RWPE1 (cell line): Measurements from ENCODE around the gene INSRR.

ENCODE experiments used
- CTCF ChIA-PET: fragments of 350-600 bp; sonication (Branson Sonifier 250); formaldehyde crosslinking; extraction: SDS; loops from one replicate; lab custom pipeline; 2021; lab: Yijun Ruan, JAX
- POLR2A ChIA-PET: fragments of 400-600 bp; formaldehyde crosslinking; extraction: SDS; loops from one replicate; lab custom pipeline; 2020; ENCODE audit warnings: antibody characterized with exemption; ENCODE audit not compliant: low non-redundant PET; lab: Yijun Ruan, JAX
- DNase-seq: peaks from one replicate; pipeline ENCODE4 v3.0.0; 2012; ENCODE audit warnings: low spot score
- H3K27ac ChIP-seq: fragments of 450-650 bp; 2 replicates; pipeline ENCODE4 v1.5.1; 2017
- TF ChIP-seq, protein P1 (sequence below): fragments of 450-650 bp; conservative IDR thresholded peaks from 2 replicates; pipeline ENCODE4 v1.5.1; 2017; ENCODE audit warnings: low read depth, mild to moderate bottlenecking

The INSRR gene

DNA sequence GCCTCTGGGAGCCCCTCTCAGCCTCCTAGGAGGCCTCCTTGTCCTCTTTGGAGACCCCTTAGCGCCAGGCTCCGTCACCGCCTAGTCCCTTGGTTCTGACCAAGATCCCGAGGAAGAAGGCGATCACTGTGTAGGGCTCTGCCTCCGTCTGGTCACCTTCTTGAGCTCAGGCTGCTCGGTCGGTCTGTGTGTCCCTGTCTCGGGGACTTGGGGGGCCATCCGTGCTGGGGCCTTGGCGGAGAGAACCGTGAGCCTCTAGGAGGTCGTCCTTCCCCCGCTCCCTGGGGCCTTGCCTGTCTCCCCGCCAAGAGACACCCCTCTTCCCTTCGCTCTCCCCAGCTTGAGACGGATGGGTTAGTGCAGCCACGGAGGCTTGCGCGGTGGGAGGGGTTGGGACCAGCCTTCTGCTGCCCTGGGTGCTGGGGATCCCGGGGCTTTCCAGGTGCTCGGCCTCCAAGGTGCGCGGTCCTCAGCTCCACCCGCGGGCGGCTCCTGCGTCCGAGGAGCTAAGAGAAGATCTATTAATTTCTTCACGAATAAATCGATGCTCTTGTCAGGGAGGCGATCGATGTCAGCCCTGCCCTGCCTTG is 701 bp upstream of the INSRR start:
- DNase-seq = no peak
- CTCF ChIA-PET = interaction anchor here (0.6 to 5.1 kb wide), 40 partner anchors 9 to 1912 kb away, joined by 3 to 53 read pairs (median 4); partner anchors contain the start of genes ISG20L2 and METTL25B
- H3K27ac ChIP-seq = no peak overlapping the region
- TF ChIP-seq, protein P1, sequence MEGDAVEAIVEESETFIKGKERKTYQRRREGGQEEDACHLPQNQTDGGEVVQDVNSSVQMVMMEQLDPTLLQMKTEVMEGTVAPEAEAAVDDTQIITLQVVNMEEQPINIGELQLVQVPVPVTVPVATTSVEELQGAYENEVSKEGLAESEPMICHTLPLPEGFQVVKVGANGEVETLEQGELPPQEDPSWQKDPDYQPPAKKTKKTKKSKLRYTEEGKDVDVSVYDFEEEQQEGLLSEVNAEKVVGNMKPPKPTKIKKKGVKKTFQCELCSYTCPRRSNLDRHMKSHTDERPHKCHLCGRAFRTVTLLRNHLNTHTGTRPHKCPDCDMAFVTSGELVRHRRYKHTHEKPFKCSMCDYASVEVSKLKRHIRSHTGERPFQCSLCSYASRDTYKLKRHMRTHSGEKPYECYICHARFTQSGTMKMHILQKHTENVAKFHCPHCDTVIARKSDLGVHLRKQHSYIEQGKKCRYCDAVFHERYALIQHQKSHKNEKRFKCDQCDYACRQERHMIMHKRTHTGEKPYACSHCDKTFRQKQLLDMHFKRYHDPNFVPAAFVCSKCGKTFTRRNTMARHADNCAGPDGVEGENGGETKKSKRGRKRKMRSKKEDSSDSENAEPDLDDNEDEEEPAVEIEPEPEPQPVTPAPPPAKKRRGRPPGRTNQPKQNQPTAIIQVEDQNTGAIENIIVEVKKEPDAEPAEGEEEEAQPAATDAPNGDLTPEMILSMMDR = no peak
- POLR2A ChIA-PET = interaction anchor here (0.6 to 1.5 kb wide), 3 partner anchors 45 to 131 kb away, joined by 3 to 5 read pairs (median 3); partner anchors contain the start of genes ISG20L2 and METTL25B

DNA sequence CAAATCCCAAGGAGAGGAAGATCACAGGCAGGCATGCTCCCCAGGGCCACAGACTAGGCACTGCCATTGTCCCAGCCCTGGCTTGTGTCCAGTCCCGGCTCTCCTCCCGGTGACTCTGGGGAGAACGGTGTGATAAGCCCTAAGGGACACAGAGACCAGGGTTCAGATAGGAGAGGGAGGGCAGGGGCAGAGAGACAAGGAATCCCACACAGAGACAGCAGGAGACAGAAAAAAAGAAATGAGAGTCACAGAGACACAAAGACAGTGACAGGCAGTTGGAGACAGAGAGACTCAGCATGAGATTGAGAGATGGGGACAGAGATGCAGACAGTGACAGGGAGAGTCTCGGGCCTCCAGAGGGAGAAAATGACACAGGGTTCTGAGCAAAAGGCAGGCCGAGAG is 361 bp downstream of the INSRR start:
- TF ChIP-seq, protein P1 = no peak
- H3K27ac ChIP-seq = no peak overlapping the region
- no peak for DNase-seq
- ChIA-PET POLR2A (no interaction called here), CTCF (interaction anchor here (0.5 to 5.1 kb wide), 7 partner anchors 20 to 168 kb away, joined by 3 to 53 read pairs (median 5); no protein-coding TSS in a partner anchor)

DNA sequence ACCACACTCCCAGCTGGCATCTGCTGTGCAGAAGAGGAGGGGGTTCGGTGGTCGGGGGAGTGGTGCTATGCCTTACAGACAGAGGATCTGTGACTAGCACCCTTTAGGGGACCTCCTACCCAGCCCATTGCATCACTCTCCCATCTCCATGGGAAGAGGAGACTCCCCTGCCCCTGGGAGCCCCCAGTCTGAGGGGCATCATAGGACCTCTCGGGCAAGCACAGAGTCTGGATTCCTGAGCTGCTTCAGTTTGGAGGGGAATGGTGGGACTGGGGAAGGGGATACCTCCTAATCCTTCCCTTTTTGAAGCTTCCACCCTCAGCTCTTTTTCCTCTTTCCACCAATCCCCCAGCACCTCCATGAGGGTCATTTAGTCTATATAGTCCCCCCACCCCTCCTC is 1.4 kb downstream of the INSRR start:
- H3K27ac ChIP-seq = no peak overlapping the region
- no peak for DNase-seq
- ChIA-PET CTCF (interaction anchor here (0.6 to 5.1 kb wide), 8 partner anchors 19 to 199 kb away, joined by 3 to 53 read pairs (median 3); no protein-coding TSS in a partner anchor), POLR2A (no interaction called here)
- TF ChIP-seq, protein P1 = no peak

DNA sequence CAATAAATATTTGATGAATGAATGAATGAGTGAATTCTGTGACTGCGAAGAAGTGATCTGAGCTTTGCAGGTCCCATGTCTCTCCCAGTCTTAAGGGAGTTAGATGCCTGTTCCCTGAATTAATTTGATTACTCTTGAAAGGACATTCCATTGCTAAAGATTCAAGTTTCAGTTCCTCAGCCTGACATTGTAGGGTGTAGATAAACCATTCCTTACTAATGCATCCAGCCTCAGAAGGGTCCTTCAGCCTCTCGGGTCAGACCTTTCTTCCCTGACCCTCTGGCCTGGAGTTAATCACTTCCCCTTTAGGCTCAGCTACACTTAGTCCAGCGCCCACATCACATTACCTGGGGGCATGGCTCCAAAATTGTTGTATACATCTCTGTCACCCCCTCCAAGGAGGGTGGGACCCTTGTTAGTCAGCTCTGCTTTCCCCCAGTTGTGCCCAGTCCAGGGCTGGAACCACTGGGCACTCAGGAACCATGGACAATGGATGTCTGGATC is 2.6 kb downstream of the INSRR start:
- no peak overlapping the region for H3K27ac ChIP-seq
- TF ChIP-seq, protein P1 = no peak
- DNase-seq = no peak
- ChIA-PET CTCF (interaction anchor here (0.5 to 1.6 kb wide), 4 partner anchors 36 to 191 kb away, joined by 3 to 4 read pairs (median 3); no protein-coding TSS in a partner anchor), POLR2A (no interaction called here)

DNA sequence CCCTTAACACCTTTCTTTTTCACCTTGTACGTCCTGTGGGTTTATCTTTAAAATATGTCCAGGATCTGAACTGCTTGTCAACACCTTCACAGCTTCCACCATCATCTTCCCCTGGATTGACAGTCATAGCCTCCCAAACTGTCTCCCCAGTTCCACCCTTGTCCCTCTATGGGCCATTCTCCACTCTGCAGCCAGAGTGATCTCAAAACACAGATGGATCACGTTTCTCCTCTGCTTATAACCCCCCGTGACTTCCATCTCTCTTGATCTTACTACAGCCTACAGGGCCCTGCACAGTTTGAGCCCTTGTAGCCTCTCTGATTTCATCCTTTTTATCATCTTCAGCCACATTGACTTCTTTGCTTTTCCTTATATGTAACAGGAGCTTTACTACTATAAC is 4.3 kb downstream of the INSRR start:
- no peak for DNase-seq
- CTCF ChIA-PET = no interaction called here
- POLR2A ChIA-PET = no interaction called here
- TF ChIP-seq, protein P1 = no peak
- no peak overlapping the region for H3K27ac ChIP-seq

DNA sequence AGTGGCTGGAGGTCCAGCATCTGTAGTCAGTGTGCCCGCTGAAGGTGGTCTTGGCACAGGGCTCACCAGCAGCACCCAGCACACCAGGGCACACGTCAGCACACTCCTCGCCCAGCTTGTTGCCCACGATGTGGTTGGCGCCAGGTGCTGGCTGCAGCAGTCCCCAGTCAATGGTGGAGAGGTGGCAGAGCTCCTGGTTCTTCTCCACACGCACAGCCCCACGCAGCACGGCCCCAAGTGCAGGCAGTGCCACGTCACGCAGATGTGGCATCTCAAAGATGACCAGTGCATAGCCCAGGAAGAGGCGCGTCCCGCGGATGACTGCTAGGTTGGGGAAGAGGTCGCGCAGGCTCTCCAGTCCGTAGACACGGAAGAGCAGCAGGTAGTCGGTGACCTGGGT is 5.2 kb downstream of the INSRR start:
- CTCF ChIA-PET = no interaction called here
- no peak for DNase-seq
- TF ChIP-seq, protein P1 = no peak
- POLR2A ChIA-PET = no interaction called here
- H3K27ac ChIP-seq = no peak overlapping the region
